Measurements from ENCODE around the gene TPRG1L. TPM values are rescaled to one million over a fixed set of nuclear protein-coding genes. Genes with fewer than 3 reads are reported as not detected.

TPRG1L gene
- total and polyA plus RNA-seq, 2 donors, result 8.5 to 37.1 TPM

GRCh38 chr1:3674100-3675094, 49.6 kb downstream of the TPRG1L start:
- H3K4me1 ChIP-seq (ENCODE audit: control insufficient read depth in 2 of 2, insufficient read depth in 2 of 2, low read length in 2 of 2), result peaks cover 0 to 31% of the 10 kb centered on the region in 2 donors
- H3K27ac ChIP-seq (ENCODE audit: low read depth in 1 of 2, low read length in 1 of 2), result peak overlapping the region; percentile 25 to 43
- no peaks in the 10 kb centered on the region for H3K9me3 ChIP-seq (ENCODE audit: control insufficient read depth in 2 of 2, insufficient read depth in 1 of 2, low read length in 1 of 2)
- H3K36me3 ChIP-seq (ENCODE audit: control insufficient read depth in 2 of 2, insufficient read depth in 2 of 2, low read length in 1 of 2), result no peaks in the 10 kb centered on the region
- peaks cover 0 to 8% of the 10 kb centered on the region in 2 donors for H3K27me3 ChIP-seq (ENCODE audit: control insufficient read depth in 2 of 2, insufficient read depth in 1 of 2, low read length in 1 of 2)
- H3K4me3 ChIP-seq (ENCODE audit: low read length in 2 of 2), result no peak overlapping the region
- WGBS, result 92% methylated on average over 30 of the region's 30 CpGs
- DNase-seq (ENCODE audit: low read depth in 6 of 9, low spot score in 9 of 9), result no peak

- Histone ChIP-seq H3K27ac (ENCODE audit: low read depth in 1 of 2, low read length in 1 of 2) (no peak overlapping the region), H3K27me3 (ENCODE audit: control insufficient read depth in 2 of 2, insufficient read depth in 1 of 2, low read length in 1 of 2) (peaks cover 0 to 2% of the 10 kb centered on the region in 2 donors), H3K4me1 (ENCODE audit: control insufficient read depth in 2 of 2, insufficient read depth in 2 of 2, low read length in 2 of 2) (peaks cover 0 to 31% of the 10 kb centered on the region in 2 donors), H3K9me3 (ENCODE audit: control insufficient read depth in 2 of 2, insufficient read depth in 1 of 2, low read length in 1 of 2) (no peaks in the 10 kb centered on the region), H3K36me3 (ENCODE audit: control insufficient read depth in 2 of 2, insufficient read depth in 2 of 2, low read length in 1 of 2) (no peaks in the 10 kb centered on the region), H3K4me3 (ENCODE audit: low read length in 2 of 2) (no peak overlapping the region)
- WGBS, result 90% methylated on average over 11 of the region's 11 CpGs
- no peak for DNase-seq (ENCODE audit: low read depth in 6 of 9, low spot score in 9 of 9)
Measured at GRCh38 chr1:3675436-3675835, 50.6 kb downstream of the TPRG1L start.

GRCh38 chr1:3676581-3677470, 52.0 kb downstream of the TPRG1L start:
- Histone ChIP-seq H3K4me1 (ENCODE audit: control insufficient read depth in 2 of 2, insufficient read depth in 2 of 2, low read length in 2 of 2) (peaks cover 0 to 31% of the 10 kb centered on the region in 2 donors), H3K9me3 (ENCODE audit: control insufficient read depth in 2 of 2, insufficient read depth in 1 of 2, low read length in 1 of 2) (no peaks in the 10 kb centered on the region), H3K36me3 (ENCODE audit: control insufficient read depth in 2 of 2, insufficient read depth in 2 of 2, low read length in 1 of 2) (no peaks in the 10 kb centered on the region), H3K27ac (ENCODE audit: low read depth in 1 of 2, low read length in 1 of 2) (no peak overlapping the region), H3K4me3 (ENCODE audit: low read length in 2 of 2) (no peak overlapping the region), H3K27me3 (ENCODE audit: control insufficient read depth in 2 of 2, insufficient read depth in 1 of 2, low read length in 1 of 2) (no peaks in the 10 kb centered on the region)
- WGBS, result 58% methylated on average over 22 of the region's 22 CpGs
- DNase-seq (ENCODE audit: low read depth in 6 of 9, low spot score in 9 of 9), result peak in 1 of 9 donors; percentile 21

GRCh38 chr1:3677484-3677883, 52.7 kb downstream of the TPRG1L start:
- no peak overlapping the region for H3K27ac ChIP-seq (ENCODE audit: low read depth in 1 of 2, low read length in 1 of 2)
- no peaks in the 10 kb centered on the region for H3K36me3 ChIP-seq (ENCODE audit: control insufficient read depth in 2 of 2, insufficient read depth in 2 of 2, low read length in 1 of 2)
- no peak for DNase-seq (ENCODE audit: low read depth in 6 of 9, low spot score in 9 of 9)
- H3K4me1 ChIP-seq (ENCODE audit: control insufficient read depth in 2 of 2, insufficient read depth in 2 of 2, low read length in 2 of 2), result peaks cover 0 to 31% of the 10 kb centered on the region in 2 donors
- H3K27me3 ChIP-seq (ENCODE audit: control insufficient read depth in 2 of 2, insufficient read depth in 1 of 2, low read length in 1 of 2), result no peaks in the 10 kb centered on the region
- 26% methylated on average over 5 of the region's 5 CpGs for WGBS
- no peak overlapping the region for H3K4me3 ChIP-seq (ENCODE audit: low read length in 2 of 2)
- no peaks in the 10 kb centered on the region for H3K9me3 ChIP-seq (ENCODE audit: control insufficient read depth in 2 of 2, insufficient read depth in 1 of 2, low read length in 1 of 2)

GRCh38 chr1:3678361-3679097, 53.7 kb downstream of the TPRG1L start:
- H3K4me1 ChIP-seq (ENCODE audit: control insufficient read depth in 2 of 2, insufficient read depth in 2 of 2, low read length in 2 of 2), result peaks cover 0 to 28% of the 10 kb centered on the region in 2 donors
- H3K36me3 ChIP-seq (ENCODE audit: control insufficient read depth in 2 of 2, insufficient read depth in 2 of 2, low read length in 1 of 2), result no peaks in the 10 kb centered on the region
- no peak overlapping the region for H3K27ac ChIP-seq (ENCODE audit: low read depth in 1 of 2, low read length in 1 of 2)
- 60% methylated on average over 21 of the region's 21 CpGs for WGBS
- no peaks in the 10 kb centered on the region for H3K9me3 ChIP-seq (ENCODE audit: control insufficient read depth in 2 of 2, insufficient read depth in 1 of 2, low read length in 1 of 2)
- peaks cover 0 to 3% of the 10 kb centered on the region in 2 donors for H3K27me3 ChIP-seq (ENCODE audit: control insufficient read depth in 2 of 2, insufficient read depth in 1 of 2, low read length in 1 of 2)
- no peak overlapping the region for H3K4me3 ChIP-seq (ENCODE audit: low read length in 2 of 2)
- DNase-seq (ENCODE audit: low read depth in 6 of 9, low spot score in 9 of 9), result no peak

GRCh38 chr1:3679098-3679555, 54.3 kb downstream of the TPRG1L start:
- peaks cover 0 to 9% of the 10 kb centered on the region in 2 donors for H3K27me3 ChIP-seq (ENCODE audit: control insufficient read depth in 2 of 2, insufficient read depth in 1 of 2, low read length in 1 of 2)
- no peak overlapping the region for H3K27ac ChIP-seq (ENCODE audit: low read depth in 1 of 2, low read length in 1 of 2)
- 93% methylated on average over 18 of the region's 18 CpGs for WGBS
- H3K36me3 ChIP-seq (ENCODE audit: control insufficient read depth in 2 of 2, insufficient read depth in 2 of 2, low read length in 1 of 2), result no peaks in the 10 kb centered on the region
- no peaks in the 10 kb centered on the region for H3K9me3 ChIP-seq (ENCODE audit: control insufficient read depth in 2 of 2, insufficient read depth in 1 of 2, low read length in 1 of 2)
- DNase-seq (ENCODE audit: low read depth in 6 of 9, low spot score in 9 of 9), result no peak
- H3K4me1 ChIP-seq (ENCODE audit: control insufficient read depth in 2 of 2, insufficient read depth in 2 of 2, low read length in 2 of 2), result peaks cover 0 to 22% of the 10 kb centered on the region in 2 donors
- H3K4me3 ChIP-seq (ENCODE audit: low read length in 2 of 2), result no peak overlapping the region

Other genes with a start within 250 kb of the TPRG1L start
- gene ARHGEF16, start 170.3 kb upstream of the TPRG1L start, total RNA-seq, result 1.4 TPM
- 2.3 TPM for gene ARHGEF16, start 170.3 kb upstream of the TPRG1L start, polyA plus RNA-seq
- gene MEGF6, start 13.5 kb upstream of the TPRG1L start, total RNA-seq, result 9.6 TPM
- 35.2 TPM for gene MEGF6, start 13.5 kb upstream of the TPRG1L start, polyA plus RNA-seq
- 19.7 TPM for gene WRAP73, start 25.1 kb downstream of the TPRG1L start, total RNA-seq
- gene WRAP73, start 25.1 kb downstream of the TPRG1L start, polyA plus RNA-seq, result 25.9 TPM
- gene TP73, start 27.5 kb downstream of the TPRG1L start, total RNA-seq, result 2.6 TPM
- 2.9 TPM for gene TP73, start 27.5 kb downstream of the TPRG1L start, polyA plus RNA-seq
- gene CCDC27, start 127.4 kb downstream of the TPRG1L start, total RNA-seq, result not detected
- gene CCDC27, start 127.4 kb downstream of the TPRG1L start, polyA plus RNA-seq, result 0.02 TPM
- 6.9 TPM for gene SMIM1, start 147.7 kb downstream of the TPRG1L start, total RNA-seq
- 7.0 TPM for gene SMIM1, start 147.7 kb downstream of the TPRG1L start, polyA plus RNA-seq
- gene LRRC47, start 171.5 kb downstream of the TPRG1L start, total RNA-seq, result 20.6 TPM
- gene LRRC47, start 171.5 kb downstream of the TPRG1L start, polyA plus RNA-seq, result 30.6 TPM
- 12.8 TPM for gene CEP104, start 232.2 kb downstream of the TPRG1L start, total RNA-seq
- 11.7 TPM for gene CEP104, start 232.2 kb downstream of the TPRG1L start, polyA plus RNA-seq
- 4.5 TPM for gene DFFB, start 232.5 kb downstream of the TPRG1L start, total RNA-seq
- 6.7 TPM for gene DFFB, start 232.5 kb downstream of the TPRG1L start, polyA plus RNA-seq